Measurements from ENCODE around the gene PTGDS. TPM values are rescaled to one million over a fixed set of nuclear protein-coding genes. Genes with fewer than 3 reads are reported as not detected.

The PTGDS gene
- total RNA-seq, 1 experiment from 2014 or later: 2.2 TPM

- ATAC-seq (peak; percentile 9; the same call in 1 of the 2 replicates), DNase-seq (ENCODE audit: low spot score) (no peak)
- peaks cover 10% of the 10 kb centered on the region for H3K4me1 Mint-ChIP-seq
- ChIA-PET CTCF (interaction anchor here (0.6 to 8.7 kb wide), 14 partner anchors 9 to 217 kb away, joined by 3 to 151 read pairs (median 4); partner anchors contain the start of genes ABCA2, AJM1, LCN8 and NPDC1), POLR2A (no interaction called here)
- peaks cover 7% of the 10 kb centered on the region; the same call in 1 of the 2 replicates for H3K36me3 Mint-ChIP-seq
- H3K9me3 Mint-ChIP-seq: no peaks in the 10 kb centered on the region
- no peak overlapping the region for H3K27ac Mint-ChIP-seq
- TF ChIP-seq IRF1 (CRISPR knock-in tag; IDR thresholded peaks at IDR 0.05): no peak
- TF ChIP-seq NR3C1 (CRISPR knock-in tag; conservative IDR thresholded peaks at IDR 0.05; ENCODE audit: low read depth): peak; percentile 91; the same call in 1 of the 2 replicates
- TF ChIP-seq STAT6 (CRISPR knock-in tag; conservative IDR thresholded peaks at IDR 0.05; ENCODE audit: low read depth): 0 out of 2 replicates have a peak, but pooled peaks have one; percentile 88
- TF ChIP-seq TP53 (CRISPR knock-in tag; IDR thresholded peaks at IDR 0.05): 0 out of 2 replicates have a peak, but pooled peaks have one; percentile 39
- no peaks in the 10 kb centered on the region for H3K27me3 Mint-ChIP-seq (ENCODE audit: low read depth)
- H3K4me3 Mint-ChIP-seq: no peak overlapping the region; the same call in 1 of the 2 replicates
Observed at GRCh38 chr9:136944212-136944518, 33.1 kb upstream of the PTGDS start.

- H3K36me3 Mint-ChIP-seq: peaks cover 7% of the 10 kb centered on the region; the same call in 1 of the 2 replicates
- no peak within 1 kb of the TSS for H3K27ac Mint-ChIP-seq
- H3K27me3 Mint-ChIP-seq (ENCODE audit: low read depth): no peaks in the 10 kb centered on the region
- peaks cover 10% of the 10 kb centered on the region for H3K4me1 Mint-ChIP-seq
- DNase-seq (ENCODE audit: low spot score) (peak; percentile 94), ATAC-seq (peak; percentile 58)
- ChIA-PET POLR2A (interaction anchor here (0.6 kb wide), 1 partner anchor 81 kb away, joined by 3 read pairs; no protein-coding TSS in a partner anchor), CTCF (interaction anchor here (0.6 to 8.7 kb wide), 18 partner anchors 8 to 388 kb away, joined by 3 to 151 read pairs (median 3); partner anchors contain the start of genes ABCA2, AJM1, LCN8 and MAN1B1)
- H3K9me3 Mint-ChIP-seq: no peaks in the 10 kb centered on the region
- H3K4me3 Mint-ChIP-seq: peak within 1 kb of the TSS; percentile 67
- no peak for TF ChIP-seq ZNF425 (CRISPR knock-in tag; conservative IDR thresholded peaks at IDR 0.05)
- peak; percentile 99 for TF ChIP-seq CTCF (IDR thresholded peaks at IDR 0.05)
- TF ChIP-seq AFF4 (CRISPR knock-in tag; IDR thresholded peaks at IDR 0.05; ENCODE audit: borderline replicate concordance): no peak
- TF ChIP-seq EMX1 (CRISPR knock-in tag; IDR thresholded peaks at IDR 0.05): no peak
- TF ChIP-seq PREB (CRISPR knock-in tag; IDR thresholded peaks at IDR 0.05; ENCODE audit: borderline replicate concordance): no peak
- no peak for TF ChIP-seq ZBTB21 (CRISPR knock-in tag; IDR thresholded peaks at IDR 0.05; ENCODE audit: borderline replicate concordance)
- no peak for TF ChIP-seq ZNF317 (CRISPR knock-in tag; IDR thresholded peaks at IDR 0.05; ENCODE audit: borderline replicate concordance, low read depth)
- TF ChIP-seq SP1 (CRISPR knock-in tag; conservative IDR thresholded peaks at IDR 0.05): peak; percentile 92
- no peak for TF ChIP-seq ELF4 (CRISPR knock-in tag; IDR thresholded peaks at IDR 0.05; ENCODE audit: low read depth)
- TF ChIP-seq SMAD3 (CRISPR knock-in tag; IDR thresholded peaks at IDR 0.05; ENCODE audit: borderline replicate concordance): no peak
- TF ChIP-seq AR (CRISPR knock-in tag; IDR thresholded peaks at IDR 0.05): no peak
Observed at GRCh38 chr9:136944519-136945332, 32.6 kb upstream of the PTGDS start, which contains the start of the genes C8G and FBXW5. TSS of gene C8G (plus strand) at chr9:136945243. CDS start at chr9:136945321, 78 bp downstream. TSS of gene FBXW5 (minus strand) at chr9:136944738. CDS start at chr9:136944083, 655 bp downstream.
